Liver (tissue), 9 donors: ENCODE results near the gene NLGN1. TPM values are rescaled to one million over a fixed set of nuclear protein-coding genes. Genes with fewer than 3 reads are reported as not detected.

Experiments
- DNase-seq: peaks from one replicate; pipeline ENCODE4 v3.0.0-alpha.2; 2017; ENCODE audit warnings: low spot score
- H3K27ac ChIP-seq, 2 donors: one replicate each; pipeline ENCODE4 v1.7.0; 2013; ENCODE audit warnings: inconsistent platforms in 2 of 2, low read length in 2 of 2, control low read depth in 1 of 2, low read depth in 1 of 2, mild to moderate bottlenecking in 1 of 2
- H3K27me3 ChIP-seq, 4 donors: one replicate each; pipeline versions ENCODE4 v1.6.1 to v1.7.0; 2013; ENCODE audit warnings: low read length in 3 of 4, inconsistent platforms in 1 of 4, mild to moderate bottlenecking in 1 of 4, moderate library complexity in 1 of 4; ENCODE audit not compliant: control insufficient read depth in 4 of 4, insufficient read depth in 4 of 4
- H3K36me3 ChIP-seq, 4 donors: one replicate each; pipeline versions ENCODE4 v1.6.1 to v1.7.0; 2013; ENCODE audit warnings: low read length in 3 of 4, mild to moderate bottlenecking in 3 of 4, low read depth in 1 of 4, moderate library complexity in 1 of 4; ENCODE audit not compliant: control insufficient read depth in 4 of 4, insufficient read depth in 3 of 4
- H3K4me1 ChIP-seq, 4 donors: one replicate each; pipeline versions ENCODE4 v1.6.1 to v1.7.0; 2013; ENCODE audit warnings: low read length in 3 of 4, mild to moderate bottlenecking in 3 of 4, moderate library complexity in 1 of 4; ENCODE audit not compliant: control insufficient read depth in 4 of 4, insufficient read depth in 4 of 4
- H3K4me3 ChIP-seq, 3 donors: one replicate each; pipeline versions ENCODE4 v1.6.1 to v1.7.0; 2013; ENCODE audit warnings: low read length in 3 of 3, control low read depth in 1 of 3, low read depth in 1 of 3, mild to moderate bottlenecking in 1 of 3
- H3K9ac ChIP-seq, 2 donors: one replicate each; pipeline ENCODE4 v1.7.0; 2013; ENCODE audit warnings: low read length in 2 of 2, mild to moderate bottlenecking in 2 of 2, moderate library complexity in 2 of 2, control low read depth in 1 of 2, low read depth in 1 of 2
- H3K9me3 ChIP-seq, 4 donors: one replicate each; pipeline versions ENCODE4 v1.6.1 to v1.7.0; 2013; ENCODE audit warnings: low read length in 3 of 4; ENCODE audit not compliant: control insufficient read depth in 4 of 4
- CTCF ChIP-seq: fragments of 150-350 bp; IDR thresholded peaks from 2 replicates; pipeline ENCODE4 v1.5.1; 2017; ENCODE audit warnings: improper control_type of control experiment, low read depth, low read length; ENCODE audit not compliant: missing input control
- EGR1 ChIP-seq, 2 donors: IDR thresholded peaks; 2 replicates each; pipeline ENCODE4 v1.6.1; 2016 to 2018; ENCODE audit warnings: antibody characterized with exemption in 2 of 2, low read depth in 2 of 2
- FOXA1 ChIP-seq: IDR thresholded peaks from 2 replicates; pipeline ENCODE4 v1.6.1; 2016; ENCODE audit warnings: antibody characterized with exemption
- FOXA2 ChIP-seq: IDR thresholded peaks from 2 replicates; pipeline ENCODE4 v1.6.1; 2016; ENCODE audit warnings: antibody characterized with exemption
- GABPA ChIP-seq, 2 donors: IDR thresholded peaks in 1 of 2; conservative IDR thresholded peaks in 1 of 2; 2 replicates each; pipeline ENCODE4 v1.6.1; 2016; ENCODE audit warnings: antibody characterized with exemption in 2 of 2, mild to moderate bottlenecking in 1 of 2, moderate library complexity in 1 of 2
- HNF4A ChIP-seq, 2 donors: conservative IDR thresholded peaks; 2 replicates each; pipeline ENCODE4 v1.6.1; 2016; ENCODE audit warnings: antibody characterized with exemption in 2 of 2, mild to moderate bottlenecking in 2 of 2
- HNF4G ChIP-seq: IDR thresholded peaks from 2 replicates; pipeline ENCODE4 v1.6.1; 2016; ENCODE audit warnings: antibody characterized with exemption
- JUND ChIP-seq, 2 donors: IDR thresholded peaks; 2 replicates each; pipeline ENCODE4 v1.6.1; 2016; ENCODE audit warnings: antibody characterized with exemption in 2 of 2
- MAX ChIP-seq: IDR thresholded peaks from 2 replicates; pipeline ENCODE4 v1.6.1; 2016; ENCODE audit warnings: antibody characterized with exemption
- NR2F2 ChIP-seq: IDR thresholded peaks from 2 replicates; pipeline ENCODE4 v1.6.1; 2016; ENCODE audit warnings: antibody characterized with exemption
- RAD21 ChIP-seq, 2 donors: IDR thresholded peaks; 2 replicates each; pipeline ENCODE4 v1.6.1; 2016; ENCODE audit warnings: antibody characterized with exemption in 2 of 2, mild to moderate bottlenecking in 2 of 2
- RXRA ChIP-seq, 2 donors: IDR thresholded peaks; 2 replicates each; pipeline ENCODE4 v1.6.1; 2017 to 2018; ENCODE audit warnings: antibody characterized with exemption in 2 of 2, mild to moderate bottlenecking in 1 of 2
- SP1 ChIP-seq: IDR thresholded peaks from 2 replicates; pipeline ENCODE4 v1.6.1; 2018; ENCODE audit warnings: antibody characterized with exemption, mild to moderate bottlenecking
- TAF1 ChIP-seq: conservative IDR thresholded peaks from 2 replicates; pipeline ENCODE4 v1.6.1; 2016; ENCODE audit warnings: antibody characterized with exemption, mild to moderate bottlenecking
- YY1 ChIP-seq: IDR thresholded peaks from 2 replicates; pipeline ENCODE4 v1.6.1; 2016; ENCODE audit warnings: antibody characterized with exemption, mild to moderate bottlenecking
- ZBTB33 ChIP-seq: IDR thresholded peaks from 2 replicates; pipeline ENCODE4 v1.6.1; 2016; ENCODE audit warnings: antibody characterized with exemption
- WGBS: extraction: QIAGEN DNeasy Blood & Tissue Kit; methylation state at CpG from one replicate; pipeline ENCODE4 v1.1.7; 2013; 5-methylcytosine and 5-hydroxymethylcytosine counted together
- polyA plus RNA-seq, 2 donors: library from polyadenylated mRNA; stranded (reverse) in 1 of 2; unstranded in 1 of 2; fragments of 200-250 nt in 1 of 2; fragments of >200 nt in 1 of 2; fragmentation: Nextera tagmentation in 1 of 2; extraction: Ambion mirVana in 1 of 2; gene quantifications; one replicate each; pipeline versions ENCODE4 v1.2.1 to v1.2.3, GENCODE V29; 2013 to 2015
- total RNA-seq, 2 donors: library from RNA; depleted of rRNA; stranded (reverse); fragments of >200 nt; gene quantifications; one replicate each; pipeline ENCODE4 v1.2.3, GENCODE V29; 2014
- TF ChIP-seq, protein P1 (sequence below): IDR thresholded peaks from 2 replicates; pipeline ENCODE4 v1.6.1; 2016; ENCODE audit warnings: antibody characterized with exemption, mild to moderate bottlenecking
- TF ChIP-seq, protein P2 (sequence below): IDR thresholded peaks from 2 replicates; pipeline ENCODE4 v1.6.1; 2016; ENCODE audit warnings: antibody characterized with exemption
- donor health status: healthy.
- donor health status: healthy.
- donor health status: healthy.
- donor health status: healthy.
- donor health status: healthy.

The NLGN1 gene
- total and polyA plus RNA-seq, 4 donors = 0.02 to 0.67 (median 0.37) TPM; not detected in 1

DNA sequence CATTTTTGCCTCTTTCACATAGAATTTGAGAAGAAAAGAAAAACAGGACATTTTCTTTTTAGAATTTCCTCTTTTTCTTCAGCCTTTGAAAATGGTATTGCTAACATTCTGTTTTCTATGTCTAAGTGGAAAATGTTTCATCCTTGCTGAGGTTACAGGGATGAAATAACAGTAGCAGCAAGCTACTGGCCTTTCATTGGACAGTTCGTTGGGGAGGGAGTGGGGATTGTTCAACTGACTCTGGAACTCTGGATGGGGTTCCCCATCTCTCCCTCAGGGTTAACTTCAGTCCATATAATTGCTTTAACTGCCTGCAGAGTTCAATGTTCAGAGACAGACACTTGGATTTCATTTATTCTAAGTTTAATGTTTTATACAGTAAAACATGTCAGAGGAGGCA, 346.0 kb downstream of the NLGN1 start (continued):
- TF ChIP-seq NR2F2 (no peak), YY1 (no peak), JUND (IDR thresholded peaks at IDR 0.05) (no peak), HNF4G (no peak), SP1 (no peak), FOXA1 (no peak), ZBTB33 (no peak)

DNA sequence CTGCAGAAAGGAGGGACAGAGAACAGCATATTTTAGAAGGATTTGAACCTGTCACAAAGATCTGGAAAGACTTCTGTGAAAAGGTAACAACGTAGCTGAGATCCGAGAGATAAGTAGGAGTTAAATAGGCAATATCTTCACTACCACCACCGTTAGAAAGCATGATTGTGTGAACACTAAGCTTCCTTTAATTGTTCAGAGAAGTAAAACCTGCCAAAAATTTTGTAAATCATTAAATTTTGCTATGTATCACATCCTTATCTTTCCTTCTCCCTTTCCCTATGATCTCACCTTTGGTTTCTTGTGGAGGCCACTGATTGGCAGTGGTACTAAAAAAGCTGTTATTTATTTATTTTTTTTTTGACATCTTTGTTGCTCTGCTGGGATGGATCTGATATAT, 346.9 kb downstream of the NLGN1 start:
- H3K27ac ChIP-seq = no peak overlapping the region
- H3K9me3 ChIP-seq = no peaks in the 10 kb centered on the region
- no peak for DNase-seq
- H3K9ac ChIP-seq = no peak overlapping the region
- no peaks in the 10 kb centered on the region for H3K4me1 ChIP-seq
- TF ChIP-seq CTCF = no peak
- TF ChIP-seq FOXA2 = no peak
- TF ChIP-seq GABPA (IDR thresholded peaks at IDR 0.05 in 1 of 2, conservative IDR thresholded peaks at IDR 0.05 in 1 of 2) = no peak
- TF ChIP-seq EGR1 (IDR thresholded peaks at IDR 0.05; ENCODE audit: low read depth in 2 of 2) = no peak
- TF ChIP-seq FOXA1 = no peak
- TF ChIP-seq RXRA (IDR thresholded peaks at IDR 0.05) = no peak
- TF ChIP-seq RAD21 (IDR thresholded peaks at IDR 0.05) = no peak
- no peak for TF ChIP-seq MAX
- TF ChIP-seq, protein P1, sequence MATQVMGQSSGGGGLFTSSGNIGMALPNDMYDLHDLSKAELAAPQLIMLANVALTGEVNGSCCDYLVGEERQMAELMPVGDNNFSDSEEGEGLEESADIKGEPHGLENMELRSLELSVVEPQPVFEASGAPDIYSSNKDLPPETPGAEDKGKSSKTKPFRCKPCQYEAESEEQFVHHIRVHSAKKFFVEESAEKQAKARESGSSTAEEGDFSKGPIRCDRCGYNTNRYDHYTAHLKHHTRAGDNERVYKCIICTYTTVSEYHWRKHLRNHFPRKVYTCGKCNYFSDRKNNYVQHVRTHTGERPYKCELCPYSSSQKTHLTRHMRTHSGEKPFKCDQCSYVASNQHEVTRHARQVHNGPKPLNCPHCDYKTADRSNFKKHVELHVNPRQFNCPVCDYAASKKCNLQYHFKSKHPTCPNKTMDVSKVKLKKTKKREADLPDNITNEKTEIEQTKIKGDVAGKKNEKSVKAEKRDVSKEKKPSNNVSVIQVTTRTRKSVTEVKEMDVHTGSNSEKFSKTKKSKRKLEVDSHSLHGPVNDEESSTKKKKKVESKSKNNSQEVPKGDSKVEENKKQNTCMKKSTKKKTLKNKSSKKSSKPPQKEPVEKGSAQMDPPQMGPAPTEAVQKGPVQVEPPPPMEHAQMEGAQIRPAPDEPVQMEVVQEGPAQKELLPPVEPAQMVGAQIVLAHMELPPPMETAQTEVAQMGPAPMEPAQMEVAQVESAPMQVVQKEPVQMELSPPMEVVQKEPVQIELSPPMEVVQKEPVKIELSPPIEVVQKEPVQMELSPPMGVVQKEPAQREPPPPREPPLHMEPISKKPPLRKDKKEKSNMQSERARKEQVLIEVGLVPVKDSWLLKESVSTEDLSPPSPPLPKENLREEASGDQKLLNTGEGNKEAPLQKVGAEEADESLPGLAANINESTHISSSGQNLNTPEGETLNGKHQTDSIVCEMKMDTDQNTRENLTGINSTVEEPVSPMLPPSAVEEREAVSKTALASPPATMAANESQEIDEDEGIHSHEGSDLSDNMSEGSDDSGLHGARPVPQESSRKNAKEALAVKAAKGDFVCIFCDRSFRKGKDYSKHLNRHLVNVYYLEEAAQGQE = no peak
- no peak for TF ChIP-seq HNF4A (conservative IDR thresholded peaks at IDR 0.05)
- TF ChIP-seq JUND (IDR thresholded peaks at IDR 0.05) = no peak
- TF ChIP-seq, protein P2, sequence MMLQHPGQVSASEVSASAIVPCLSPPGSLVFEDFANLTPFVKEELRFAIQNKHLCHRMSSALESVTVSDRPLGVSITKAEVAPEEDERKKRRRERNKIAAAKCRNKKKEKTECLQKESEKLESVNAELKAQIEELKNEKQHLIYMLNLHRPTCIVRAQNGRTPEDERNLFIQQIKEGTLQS = no peak
- no peak for TF ChIP-seq YY1
- TF ChIP-seq SP1 = no peak
- no peak for TF ChIP-seq ZBTB33
- no peak for TF ChIP-seq TAF1
- no peaks in the 10 kb centered on the region for H3K27me3 ChIP-seq
- no peak overlapping the region for H3K4me3 ChIP-seq
- WGBS = 40% methylated on average over 3 of the region's 3 CpGs
- no peaks in the 10 kb centered on the region for H3K36me3 ChIP-seq
